ENCODE data around the gene MAGI1.

- no peak for TF ChIP-seq CTCF (IDR thresholded peaks at IDR 0.05)
- TF ChIP-seq POLR2A (IDR thresholded peaks at IDR 0.05) = no peak
Observed at GRCh38 chr3:65523878-65524277, 514.8 kb downstream of the MAGI1 start.

Measured in uterus (tissue), 2 donors.